K562 treated with DMSO at 1 percent for 24 hours (cell line): ENCODE data around the gene C11orf91. TPM values are rescaled to one million over a fixed set of nuclear protein-coding genes. Genes with fewer than 3 reads are reported as not detected.

Source experiments
- total RNA-seq: library from RNA; unstranded; fragments of 300-600 nt; gene quantifications from 2 replicates; pipeline ENCODE4 v1.2.3, GENCODE V29; 2022; ENCODE audit warnings: low read depth; ENCODE audit not compliant: insufficient read depth

Gene C11orf91, protein sequence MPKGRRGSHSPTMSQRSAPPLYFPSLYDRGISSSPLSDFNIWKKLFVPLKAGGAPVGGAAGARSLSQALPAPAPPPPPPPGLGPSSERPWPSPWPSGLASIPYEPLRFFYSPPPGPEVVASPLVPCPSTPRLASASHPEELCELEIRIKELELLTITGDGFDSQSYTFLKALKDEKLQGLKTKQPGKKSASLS
- total RNA-seq, result not detected in 2 replicates

GRCh38 chr11:33700502-33701271, at the start of gene C11orf91:
Gene C11orf91 (minus strand): TSS chr11:33700826. CDS start chr11:33700740, 86 bp downstream.

DNA sequence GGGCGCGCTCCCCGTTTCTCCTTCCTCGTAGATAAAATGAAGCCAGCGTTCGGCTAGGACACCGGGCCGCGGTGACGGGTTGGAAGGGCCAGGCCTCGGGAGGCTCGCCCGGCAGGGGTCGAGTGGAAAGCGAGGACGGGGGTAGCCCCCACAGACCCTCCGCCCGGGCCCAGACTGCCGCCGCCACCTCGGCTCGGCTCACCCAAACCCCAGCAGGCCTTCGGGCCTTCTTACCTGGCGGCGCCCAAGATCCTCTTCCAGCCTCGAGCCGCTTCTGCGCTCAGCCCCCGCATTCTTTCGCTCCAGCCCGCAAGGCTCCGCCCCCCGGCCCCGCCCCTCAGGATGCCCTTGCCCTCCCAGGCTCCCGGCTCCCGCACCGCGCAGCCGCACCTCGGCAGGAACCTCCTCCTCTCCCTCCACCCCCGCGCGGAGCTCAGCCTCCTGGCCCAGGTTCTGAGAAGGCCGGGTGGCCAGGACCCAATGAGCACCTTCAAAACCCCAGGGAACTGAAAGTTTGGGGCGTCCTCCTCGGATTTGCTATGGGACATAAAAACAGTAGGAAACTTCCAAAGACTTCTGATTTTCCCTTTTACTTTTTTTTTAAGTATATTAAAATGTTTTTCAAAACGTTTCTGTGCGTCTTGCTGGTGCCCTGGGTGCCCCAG, 35.7 kb upstream of the C11orf91 start, which contains the start of gene CD59:
CD59 (minus strand) TSS at position 276 of the 665 bp plus-strand sequence. CDS start 13,978 bp downstream, outside the sequence.

Other genes starting within 250 kb of the C11orf91 start
- 151 and 164 TPM in 2 replicates for gene CD59, start 35.6 kb upstream of the C11orf91 start, total RNA-seq
- gene FBXO3, start 73.7 kb upstream of the C11orf91 start, total RNA-seq, result 12.0 and 22.4 TPM in 2 replicates
- 23.3 and 25.0 TPM in 2 replicates for gene LMO2, start 191.2 kb upstream of the C11orf91 start, total RNA-seq